Fibroblast of skin of right biceps (primary cell): ENCODE data around the gene MX2.
"Not testable (repeated sequence)": the region's sequence is repeated elsewhere in the genome, so short reads cannot be mapped to it uniquely, and the experiment has no call there.

ENCODE experiments used
- DNase-seq: peaks from one replicate; pipeline ENCODE4 v3.0.0-alpha.2; 2013

The MX2 gene

GRCh38 chr21:41361786-41362604 is at the start of gene MX2:
MX2 (plus strand) TSS chr21:41362027; CDS start chr21:41376907, 14,880 bp downstream.
- DNase-seq: peak; percentile 93

- not testable (repeated sequence) for DNase-seq
Measured at GRCh38 chr21:41313285-41314164, 48.3 kb upstream of the MX2 start.

DNA sequence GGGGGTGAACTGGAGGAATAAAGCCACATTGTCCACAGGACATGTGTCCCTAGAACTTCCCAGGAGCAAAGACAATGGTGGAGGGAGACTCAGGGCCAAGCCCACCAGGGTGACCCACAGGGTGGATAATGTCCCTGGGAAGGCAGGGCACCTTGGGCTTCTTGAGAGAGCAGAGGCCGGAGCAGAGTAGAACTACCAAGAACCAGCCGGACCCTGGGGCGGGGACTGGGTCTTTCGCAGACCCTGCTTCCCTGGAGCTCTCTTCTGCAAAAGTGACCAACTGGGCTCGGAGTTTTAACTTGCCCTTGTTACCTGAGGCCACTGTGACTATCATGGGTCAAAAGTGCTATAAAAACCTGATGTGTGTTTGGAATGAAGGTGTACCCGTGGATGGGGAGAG is 46.1 kb upstream of the MX2 start:
- DNase-seq: no peak

- no peak for DNase-seq
Measured at GRCh38 chr21:41316200-41317062, 45.4 kb upstream of the MX2 start, which contains the start of gene FAM3B. FAM3B (plus strand) TSS chr21:41316801; CDS start chr21:41316880, 79 bp downstream.

DNA sequence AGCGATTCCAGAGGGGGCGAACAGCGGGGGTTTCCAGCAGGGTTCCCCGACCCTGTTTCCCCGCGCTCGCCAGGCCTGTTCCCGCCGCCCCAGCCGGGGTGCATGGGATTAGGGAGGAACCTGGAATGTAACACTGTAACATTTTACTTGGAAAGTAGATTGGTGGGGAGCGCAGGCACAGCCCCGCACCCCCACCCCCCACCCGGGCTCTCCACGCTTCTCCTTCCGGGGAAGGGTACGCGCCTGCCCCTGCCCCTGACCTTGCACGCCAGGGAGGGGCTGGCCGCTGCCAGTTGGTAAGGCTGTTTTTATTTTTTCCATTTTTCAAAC is 44.8 kb upstream of the MX2 start:
- no peak for DNase-seq

GRCh38 chr21:41317458-41317857 is 44.4 kb upstream of the MX2 start:
- DNase-seq: no peak

- DNase-seq: no peak
Measured at GRCh38 chr21:41318218-41318617, 43.6 kb upstream of the MX2 start.

- peak; percentile 14 for DNase-seq
Measured at GRCh38 chr21:41319273-41319672, 42.6 kb upstream of the MX2 start.

DNA sequence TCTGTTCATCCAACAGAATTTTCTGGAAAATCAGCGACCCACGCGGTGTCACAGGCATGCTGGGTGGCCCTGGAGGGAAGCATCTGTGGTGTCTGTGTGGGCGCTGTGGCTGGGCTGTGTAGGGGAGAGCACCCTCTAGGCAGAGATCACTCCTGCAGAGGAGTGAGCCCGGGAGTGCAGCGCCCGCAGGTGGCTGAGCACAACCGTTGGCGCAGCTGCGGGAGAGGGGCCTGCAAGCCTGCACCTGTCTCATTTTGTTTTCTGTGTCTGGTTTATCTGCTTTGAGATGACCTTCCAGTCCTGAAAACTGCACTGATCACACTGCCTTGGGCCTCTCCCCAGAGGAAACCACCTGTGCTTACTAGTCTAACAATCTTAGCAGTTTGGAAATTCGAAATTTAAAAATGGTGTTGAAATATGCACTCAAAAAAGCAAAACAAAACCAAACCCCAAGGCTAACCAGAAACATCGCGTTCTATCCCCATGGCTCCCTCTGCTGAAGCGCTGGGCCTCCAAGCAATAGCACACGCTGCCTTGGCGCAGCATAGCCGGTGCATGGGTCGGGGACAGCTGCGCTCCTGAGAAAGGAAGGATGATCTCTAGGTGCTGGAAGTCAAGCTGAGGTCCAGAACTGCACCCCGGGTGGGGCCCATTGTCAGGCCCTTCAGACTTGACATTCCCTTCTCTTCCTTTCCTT is 40.5 kb upstream of the MX2 start:
- no peak for DNase-seq

DNA sequence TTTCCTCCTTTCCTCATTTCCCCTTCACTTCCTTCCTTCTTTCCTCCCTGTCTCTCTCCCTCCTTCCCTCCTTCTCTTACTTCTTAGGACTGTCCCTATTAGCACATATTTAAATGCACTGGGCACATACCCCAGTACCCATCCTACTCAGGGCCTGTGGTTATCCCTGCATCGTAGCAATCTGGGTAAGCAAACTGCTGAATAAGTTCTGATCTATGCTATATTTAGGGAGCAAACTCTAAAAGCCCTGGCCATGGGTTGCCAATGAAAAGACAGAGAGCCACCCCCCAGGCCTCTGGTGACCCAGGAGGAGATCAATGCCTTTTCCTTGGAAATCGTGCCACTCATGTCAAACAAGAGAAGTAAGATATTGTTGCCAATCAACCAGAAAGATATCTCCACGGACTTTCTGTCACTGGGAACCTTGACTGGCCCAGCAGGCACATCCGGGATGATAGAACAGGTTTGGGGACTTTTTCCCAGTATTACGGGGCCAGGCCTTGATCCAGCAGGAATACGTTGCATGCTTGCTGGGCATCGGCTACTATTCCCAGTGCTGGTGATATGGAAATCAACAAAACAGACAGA is 39.8 kb upstream of the MX2 start:
- DNase-seq: no peak

GRCh38 chr21:41322496-41323382 is 39.1 kb upstream of the MX2 start:
- no peak for DNase-seq

GRCh38 chr21:41325138-41325912 is 36.5 kb upstream of the MX2 start:
- DNase-seq: no peak

- DNase-seq: no peak
Measured at GRCh38 chr21:41326414-41327080, 35.3 kb upstream of the MX2 start.

DNA sequence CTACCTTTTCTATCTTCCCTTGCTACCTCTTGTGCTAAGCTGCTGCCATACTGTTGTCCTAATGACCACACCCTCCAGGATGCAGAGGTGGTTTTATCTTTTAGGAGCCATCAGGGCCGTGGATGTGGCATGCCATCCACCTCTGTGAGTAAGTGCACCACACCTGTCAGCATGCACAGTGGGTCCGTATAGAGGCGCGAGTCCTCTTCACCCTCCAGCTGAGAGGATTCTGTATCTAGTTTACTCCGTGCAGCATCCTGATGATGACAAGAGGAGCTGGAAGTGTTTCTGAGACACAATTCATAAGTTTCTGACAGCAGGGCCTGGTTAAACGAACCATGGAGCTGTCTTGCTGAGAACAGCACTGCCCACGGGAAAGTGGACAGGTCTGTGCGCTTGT is 34.1 kb upstream of the MX2 start:
- DNase-seq: no peak

- peak; percentile 47 for DNase-seq
Measured at GRCh38 chr21:41328660-41329607, 32.9 kb upstream of the MX2 start.

DNA sequence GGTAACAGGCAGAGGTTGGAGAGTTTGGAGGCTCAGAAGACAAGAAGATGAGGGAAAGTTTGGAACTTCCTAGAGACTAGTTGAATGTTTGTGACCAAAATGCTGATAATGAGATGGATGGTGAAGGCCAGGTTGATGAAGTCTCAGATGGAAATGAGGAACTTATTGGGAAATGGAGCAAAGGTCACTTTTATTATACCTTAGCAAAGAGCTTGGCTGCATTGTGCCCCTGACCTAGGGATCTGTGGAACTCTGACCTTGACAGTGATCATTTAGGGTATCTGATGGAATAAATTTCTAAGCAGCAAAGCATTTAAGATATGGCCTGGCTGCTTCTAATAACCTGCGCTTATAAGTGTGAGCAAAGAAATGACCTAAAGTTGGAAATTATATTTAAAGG is 28.1 kb upstream of the MX2 start:
- DNase-seq: no peak

- no peak for DNase-seq
Measured at GRCh38 chr21:41337515-41337914, 24.3 kb upstream of the MX2 start.

- DNase-seq: no peak
Measured at GRCh38 chr21:41338455-41338854, 23.4 kb upstream of the MX2 start.
